ENCODE results near the gene NALCN. TPM values are rescaled to one million over a fixed set of nuclear protein-coding genes. Genes with fewer than 3 reads are reported as not detected.

The NALCN gene
- total and polyA plus RNA-seq, 2 donors (not counting 1 experiment from before 2014, with no cell fraction given) = not detected

GRCh38 chr13:101424381-101425155 is 8.3 kb upstream of the NALCN start:
- WGBS (ENCODE audit: insufficient coverage) = no CpG with 5 or more reads among the region's 6 CpGs
- no peaks in the 10 kb centered on the region for H3K27me3 Mint-ChIP-seq
- no peaks in the 10 kb centered on the region for H3K4me1 Mint-ChIP-seq
- Histone ChIP-seq H2AFZ (ENCODE audit: insufficient read depth, low read depth, low read length, poor library complexity, severe bottlenecking) (no peak overlapping the region), H3K9me3 (ENCODE audit: control extremely low read depth in 1 of 3, control insufficient read depth in 2 of 3, insufficient read depth in 1 of 3, low read length in 2 of 3) (no peaks in the 10 kb centered on the region), H3K4me2 (replicated peaks; ENCODE audit: low read depth, low read length, poor library complexity, severe bottlenecking) (no peak overlapping the region), H3K27ac (ENCODE audit: low read length in 2 of 2) (no peak overlapping the region), H4K20me1 (ENCODE audit: control insufficient read depth, insufficient read depth, low read length, poor library complexity, severe bottlenecking) (no peaks in the 10 kb centered on the region), H3K4me1 (ENCODE audit: control insufficient read depth in 2 of 2, insufficient read depth in 2 of 2, low read length in 2 of 2) (no peaks in the 10 kb centered on the region), H3K36me3 (replicated peaks in 1 of 2; ENCODE audit: control extremely low read depth in 1 of 2, control insufficient read depth in 1 of 2, extremely low read depth in 1 of 2, insufficient read depth in 2 of 2, low read length in 1 of 2) (no peaks in the 10 kb centered on the region), H3K4me3 (ENCODE audit: control extremely low read depth in 1 of 5, extremely low read depth in 1 of 5, insufficient read depth in 1 of 5, low read depth in 2 of 5, low read length in 4 of 5) (no peak overlapping the region), H3K9ac (ENCODE audit: low read length) (no peak overlapping the region), H3K27me3 (replicated peaks in 1 of 4; ENCODE audit: control extremely low read depth in 1 of 4, control insufficient read depth in 3 of 4, insufficient read depth in 4 of 4, low read length in 3 of 4) (no peaks in the 10 kb centered on the region), H3K79me2 (ENCODE audit: control insufficient read depth, insufficient read depth, low read length) (no peaks in the 10 kb centered on the region)
- no peak overlapping the region for H3K4me3 Mint-ChIP-seq
- H3K9me3 Mint-ChIP-seq (ENCODE audit: insufficient read depth) = peaks cover 2% of the 10 kb centered on the region
- ChIA-PET CTCF (no interaction called here), POLR2A (no interaction called here)
- H3K27ac Mint-ChIP-seq = no peak overlapping the region
- intact Hi-C loops (cut with micrococcal nuclease) = no loop called here
- DNase-seq (no peak), ATAC-seq (ENCODE audit: low read depth) (no peak)
- no peak for TF ChIP-seq CTCF (IDR thresholded peaks at IDR 0.05)
- TF ChIP-seq EZH2 (IDR thresholded peaks at IDR 0.05; ENCODE audit: borderline replicate concordance, insufficient read depth, low read depth, low read length, poor library complexity, severe bottlenecking) = no peak

- Histone ChIP-seq H3K4me2 (replicated peaks; ENCODE audit: low read depth, low read length, poor library complexity, severe bottlenecking) (no peak overlapping the region), H3K9ac (ENCODE audit: low read length) (no peak overlapping the region), H3K36me3 (replicated peaks in 1 of 2; ENCODE audit: control extremely low read depth in 1 of 2, control insufficient read depth in 1 of 2, extremely low read depth in 1 of 2, insufficient read depth in 2 of 2, low read length in 1 of 2) (no peaks in the 10 kb centered on the region), H3K27me3 (replicated peaks in 1 of 4; ENCODE audit: control extremely low read depth in 1 of 4, control insufficient read depth in 3 of 4, insufficient read depth in 4 of 4, low read length in 3 of 4) (no peaks in the 10 kb centered on the region), H3K79me2 (ENCODE audit: control insufficient read depth, insufficient read depth, low read length) (no peaks in the 10 kb centered on the region), H3K27ac (ENCODE audit: low read length in 2 of 2) (no peak overlapping the region), H3K4me1 (ENCODE audit: control insufficient read depth in 2 of 2, insufficient read depth in 2 of 2, low read length in 2 of 2) (no peaks in the 10 kb centered on the region), H4K20me1 (ENCODE audit: control insufficient read depth, insufficient read depth, low read length, poor library complexity, severe bottlenecking) (no peaks in the 10 kb centered on the region), H2AFZ (ENCODE audit: insufficient read depth, low read depth, low read length, poor library complexity, severe bottlenecking) (no peak overlapping the region), H3K9me3 (ENCODE audit: control extremely low read depth in 1 of 3, control insufficient read depth in 2 of 3, insufficient read depth in 1 of 3, low read length in 2 of 3) (no peaks in the 10 kb centered on the region), H3K4me3 (ENCODE audit: control extremely low read depth in 1 of 5, extremely low read depth in 1 of 5, insufficient read depth in 1 of 5, low read depth in 2 of 5, low read length in 4 of 5) (no peak overlapping the region)
- CTCF ChIA-PET = no interaction called here
- Mint-ChIP-seq H3K9me3 (ENCODE audit: insufficient read depth) (peaks cover 2% of the 10 kb centered on the region), H3K27ac (no peak overlapping the region), H3K27me3 (no peaks in the 10 kb centered on the region), H3K4me1 (no peaks in the 10 kb centered on the region), H3K4me3 (no peak overlapping the region)
- DNase-seq = no peak
- POLR2A ChIA-PET = no interaction called here
- ATAC-seq (ENCODE audit: low read depth) = no peak
- TF ChIP-seq CTCF (IDR thresholded peaks at IDR 0.05) (no peak), EZH2 (IDR thresholded peaks at IDR 0.05; ENCODE audit: borderline replicate concordance, insufficient read depth, low read depth, low read length, poor library complexity, severe bottlenecking) (no peak)
- no CpG with 5 or more reads among the region's 2 CpGs for WGBS (ENCODE audit: insufficient coverage)
- intact Hi-C loops (cut with micrococcal nuclease) = no loop called here
These were observed 7.6 kb upstream of the NALCN start for GRCh38 chr13:101423872-101424271.

Measured in B cell (primary cell).